Upper lobe of left lung (tissue), 6 donors: ENCODE measurements around the gene LRP8. TPM values are rescaled to one million over a fixed set of nuclear protein-coding genes. Genes with fewer than 3 reads are reported as not detected.

ENCODE experiments used
- ATAC-seq, 2 donors: fragments of 200-7000 bp; cut with Tn5 transposase; one replicate each; pipeline ENCODE4 v1.9.1; 2022; ENCODE audit warnings: mild to moderate bottlenecking in 2 of 2, moderate library complexity in 2 of 2; ENCODE audit not compliant: low FRiP score in 2 of 2
- DNase-seq, 2 donors: peaks; one replicate each; pipeline ENCODE4 v3.0.0-alpha.2; 2019 to 2020
- H3K27ac ChIP-seq, 4 donors: fragments of 200-600 bp; sonication (generic); one replicate each; pipeline ENCODE4 v1.5.1; 2016 to 2019
- H3K27me3 ChIP-seq, 4 donors: fragments of 200-600 bp; sonication (generic); one replicate each; pipeline ENCODE4 v1.5.1; 2017 to 2019
- H3K36me3 ChIP-seq, 4 donors: fragments of 200-600 bp; sonication (generic); one replicate each; pipeline ENCODE4 v1.5.1; 2016 to 2019
- H3K4me1 ChIP-seq, 4 donors: fragments of 200-600 bp; sonication (generic); one replicate each; pipeline ENCODE4 v1.5.1; 2018 to 2019
- H3K4me3 ChIP-seq, 4 donors: fragments of 200-600 bp; sonication (generic); one replicate each; pipeline ENCODE4 v1.5.1; 2017 to 2019; ENCODE audit warnings: mild to moderate bottlenecking in 2 of 4, moderate library complexity in 1 of 4
- H3K9me3 ChIP-seq, 4 donors: fragments of 200-600 bp; sonication (generic); one replicate each; pipeline ENCODE4 v1.5.1; 2018 to 2019
- CTCF ChIP-seq, 6 experiments: fragments of 450-650 bp in 4 of 6; fragments of 200-600 bp in 2 of 6; sonication (generic) in 2 of 6; IDR thresholded peaks; one replicate each; pipeline ENCODE4 v1.5.1; 2016 to 2019; ENCODE audit warnings: antibody characterized with exemption in 6 of 6
- EP300 ChIP-seq, 4 donors: sonication (generic); formaldehyde crosslinking; IDR thresholded peaks; one replicate each; pipeline ENCODE4 v1.5.1; 2017; ENCODE audit warnings: antibody characterized with exemption in 4 of 4, control low read depth in 2 of 4
- POLR2A ChIP-seq, 4 donors: fragments of 450-650 bp; IDR thresholded peaks; one replicate each; pipeline ENCODE4 v1.5.1; 2016 to 2017; ENCODE audit warnings: antibody characterized with exemption in 4 of 4, mild to moderate bottlenecking in 2 of 4
- POLR2AphosphoS5 ChIP-seq, 2 donors: sonication (generic); formaldehyde crosslinking; IDR thresholded peaks; one replicate each; pipeline ENCODE4 v1.5.1; 2017; ENCODE audit warnings: antibody characterized with exemption in 2 of 2
- WGBS, 2 donors: methylation state at CpG; one replicate each; pipeline ENCODE4 v1.1.5; 2017 to 2018; 5-methylcytosine and 5-hydroxymethylcytosine counted together
- total RNA-seq, 6 donors: library from RNA; depleted of rRNA in 4 of 6; stranded (reverse); fragments of >200 nt in 4 of 6; gene quantifications; one replicate each; pipeline versions ENCODE4 v1.1.0 to v1.2.1, GENCODE V29; 2016 to 2021
- donor health status: DM: no; HTN: no; CAD: no; lungs with moderate emphysema.
- donor health status: DM: no; HTN: yes; CAD: no; lungs with severe emphysema.

The LRP8 gene
- total RNA-seq, 6 donors from 2014 or later = 4.6 to 23.0 (median 11.1) TPM

- H3K27me3 ChIP-seq = no peaks in the 10 kb centered on the region
- no peak overlapping the region for H3K4me3 ChIP-seq
- H3K4me1 ChIP-seq = no peaks in the 10 kb centered on the region
- WGBS, 2 donors = 71 to 80% methylated on average over 21 of the region's 21 CpGs
- H3K36me3 ChIP-seq = no peaks in the 10 kb centered on the region
- ATAC-seq = peak in 1 of 2 donors; percentile 27
- H3K9me3 ChIP-seq = no peaks in the 10 kb centered on the region
- TF ChIP-seq POLR2AphosphoS5 (IDR thresholded peaks at IDR 0.05) (no peak), EP300 (IDR thresholded peaks at IDR 0.05) (no peak), CTCF (IDR thresholded peaks at IDR 0.05) (no peak), POLR2A (IDR thresholded peaks at IDR 0.05) (no peak)
- DNase-seq = peak; percentile 49 to 54
- no peak overlapping the region for H3K27ac ChIP-seq
These were observed 20.9 kb upstream of the LRP8 start for GRCh38 chr1:53348486-53349368.

- Histone ChIP-seq H3K27ac (no peak overlapping the region), H3K36me3 (no peaks in the 10 kb centered on the region), H3K27me3 (no peaks in the 10 kb centered on the region), H3K4me3 (no peak overlapping the region), H3K4me1 (no peaks in the 10 kb centered on the region), H3K9me3 (no peaks in the 10 kb centered on the region)
- no peak for ATAC-seq
- 84 to 88% methylated on average over 3 of the region's 3 CpGs for WGBS, 2 donors
- no peak for TF ChIP-seq CTCF (IDR thresholded peaks at IDR 0.05)
- no peak for TF ChIP-seq EP300 (IDR thresholded peaks at IDR 0.05)
- no peak for DNase-seq
These were observed 18.9 kb upstream of the LRP8 start for GRCh38 chr1:53346814-53347176.

- ATAC-seq (no peak), DNase-seq (no peak)
- no peaks in the 10 kb centered on the region for H3K4me1 ChIP-seq
- no peak overlapping the region for H3K27ac ChIP-seq
- no peaks in the 10 kb centered on the region for H3K27me3 ChIP-seq
- WGBS, 2 donors = 71 to 74% methylated on average over 4 to 7 of the region's 7 CpGs
- no peak overlapping the region for H3K4me3 ChIP-seq
- H3K9me3 ChIP-seq = no peaks in the 10 kb centered on the region
- TF ChIP-seq EP300 (IDR thresholded peaks at IDR 0.05) (no peak), POLR2A (IDR thresholded peaks at IDR 0.05) (no peak), POLR2AphosphoS5 (IDR thresholded peaks at IDR 0.05) (no peak), CTCF (IDR thresholded peaks at IDR 0.05) (no peak)
- H3K36me3 ChIP-seq = no peaks in the 10 kb centered on the region
These were observed 18.3 kb upstream of the LRP8 start for GRCh38 chr1:53345996-53346813.

- TF ChIP-seq CTCF (IDR thresholded peaks at IDR 0.05) (no peak), POLR2AphosphoS5 (IDR thresholded peaks at IDR 0.05) (no peak), EP300 (IDR thresholded peaks at IDR 0.05) (no peak), POLR2A (IDR thresholded peaks at IDR 0.05) (no peak)
- Histone ChIP-seq H3K9me3 (no peaks in the 10 kb centered on the region), H3K27me3 (no peaks in the 10 kb centered on the region), H3K4me1 (no peaks in the 10 kb centered on the region), H3K4me3 (no peak overlapping the region), H3K27ac (no peak overlapping the region), H3K36me3 (no peaks in the 10 kb centered on the region)
- no peak for ATAC-seq
- DNase-seq = no peak
- 92 to 93% methylated on average over 11 of the region's 11 CpGs for WGBS, 2 donors
These were observed 17.3 kb upstream of the LRP8 start for GRCh38 chr1:53344921-53345838.
